PC-3 (cell line): ENCODE measurements around the gene LRP1B. TPM values are rescaled to one million over a fixed set of nuclear protein-coding genes. Genes with fewer than 3 reads are reported as not detected.

Source experiments
- ATAC-seq: fragments of 200-7000 bp; cut with Tn5 transposase; 2 replicates; pipeline ENCODE4 v1.9.1; 2020; ENCODE audit warnings: mild to moderate bottlenecking, moderate library complexity
- BruUV-seq: library from RNA; stranded (reverse); fragments of 400-500 nt; replicated peaks from 2 replicates; lab custom pipeline; 2021; lab: Mats Ljungman, UMichigan
- CTCF ChIA-PET: fragments of 300-600 bp; sonication (Branson Sonifier 250); formaldehyde crosslinking; loops from one replicate; lab custom pipeline; 2022; ENCODE audit warnings: antibody characterized with exemption; lab: Charles Lee
- POLR2A ChIA-PET: fragments of 300-600 bp; sonication (Branson Sonifier 250); formaldehyde crosslinking; loops from one replicate; lab custom pipeline; 2022; ENCODE audit warnings: antibody characterized with exemption; ENCODE audit not compliant: unreplicated experiment; lab: Charles Lee
- DNase-seq: peaks from one replicate; pipeline ENCODE4 v3.0.0-alpha.2; 2015
- H2AFZ ChIP-seq: fragments of 300-600 bp; sonication (generic); 2 replicates; pipeline ENCODE4 v1.6.0; 2016; ENCODE audit warnings: antibody characterized with exemption, low read length
- H3F3A ChIP-seq: fragments of 300-600 bp; sonication (generic); one replicate; pipeline ENCODE4 v1.6.0; 2017; ENCODE audit warnings: antibody characterized with exemption, low read length, control low read depth, mild to moderate bottlenecking; ENCODE audit not compliant: unreplicated experiment
- H3K27ac ChIP-seq: fragments of 300-600 bp; sonication (generic); 2 replicates; pipeline ENCODE4 v1.5.1; 2016; ENCODE audit warnings: mild to moderate bottlenecking, low read length
- H3K27me3 ChIP-seq: fragments of 300-600 bp; sonication (generic); 2 replicates; pipeline ENCODE4 v1.6.1; 2016; ENCODE audit warnings: low read length, mixed read lengths
- H3K36me3 ChIP-seq: fragments of 300-600 bp; sonication (generic); 2 replicates; pipeline ENCODE4 v1.6.1; 2016; ENCODE audit warnings: low read depth, mixed run types, low read length, mixed read lengths
- H3K4me1 ChIP-seq: fragments of 300-600 bp; sonication (generic); 2 replicates; pipeline ENCODE4 v1.5.1; 2016; ENCODE audit warnings: low read length; ENCODE audit not compliant: insufficient read depth
- H3K4me2 ChIP-seq: fragments of 300-600 bp; sonication (generic); 2 replicates; pipeline ENCODE4 v1.6.0; 2016; ENCODE audit warnings: low read length
- H3K4me3 ChIP-seq: fragments of 300-600 bp; sonication (generic); 2 replicates; pipeline ENCODE4 v1.5.1; 2016; ENCODE audit warnings: mild to moderate bottlenecking, low read length, mixed read lengths
- H3K79me2 ChIP-seq: fragments of 300-600 bp; sonication (generic); 2 replicates; pipeline ENCODE4 v1.6.1; 2017; ENCODE audit warnings: low read length, mixed read lengths
- H3K9ac ChIP-seq: fragments of 300-600 bp; sonication (generic); 2 replicates; pipeline ENCODE4 v1.6.0; 2016; ENCODE audit warnings: mild to moderate bottlenecking, low read length
- H3K9me2 ChIP-seq: fragments of 300-600 bp; sonication (generic); replicated peaks from 2 replicates; pipeline ENCODE4 v1.6.1; 2016; ENCODE audit warnings: mixed run types, low read length, mixed read lengths
- H3K9me3 ChIP-seq: fragments of 300-600 bp; sonication (generic); 2 replicates; pipeline ENCODE4 v1.6.1; 2016; ENCODE audit warnings: low read length, mixed read lengths
- H4K20me1 ChIP-seq: fragments of 300-600 bp; sonication (generic); 2 replicates; pipeline ENCODE4 v1.6.1; 2016; ENCODE audit warnings: low read length, mixed read lengths
- CTCF ChIP-seq: fragments of 300-600 bp; sonication (generic); conservative IDR thresholded peaks from 2 replicates; pipeline ENCODE4 v1.5.1; 2017; ENCODE audit warnings: antibody characterized with exemption, low read depth, mild to moderate bottlenecking, low read length
- EZH2 ChIP-seq: fragments of 300-600 bp; sonication (generic); IDR thresholded peaks from one replicate; pipeline ENCODE4 v1.6.1; 2017; ENCODE audit warnings: antibody characterized with exemption, mild to moderate bottlenecking, low read length; ENCODE audit not compliant: unreplicated experiment
- EZH2phosphoT487 ChIP-seq: fragments of 300-600 bp; sonication (generic); IDR thresholded peaks from 2 replicates; pipeline ENCODE4 v1.6.1; 2018; ENCODE audit warnings: mild to moderate bottlenecking, antibody characterized with exemption, low read length, borderline replicate concordance
- intact Hi-C: fragments of 100-400 bp; cut with micrococcal nuclease; formaldehyde crosslinking; loops from 2 replicates; pipeline ENCODE4 v1.9.0; 2023
- total RNA-seq: library from RNA; depleted of rRNA; stranded (reverse); fragments of >200 nt; gene quantifications from 2 replicates; pipeline ENCODE4 v1.2.3, GENCODE V29; 2014

The LRP1B gene
- total RNA-seq, 1 experiment from 2014 or later, result 0.04 TPM

- intact Hi-C loops, result loop anchor here (5.0 kb wide), 2 partner anchors 48 to 118 kb away; no protein-coding TSS in a partner anchor
- H3K36me3 ChIP-seq, result no peaks in the 10 kb centered on the region
- peak; percentile 92 for ATAC-seq
- H3K79me2 ChIP-seq, result no peaks in the 10 kb centered on the region
- POLR2A ChIA-PET, result interaction anchor here (0.7 kb wide), 1 partner anchor 28 kb away, joined by 3 read pairs; no protein-coding TSS in a partner anchor
- DNase-seq, result peak; percentile 43
- no peaks in the 10 kb centered on the region for H4K20me1 ChIP-seq
- CTCF ChIA-PET, result no interaction called here
- no peaks in the 10 kb centered on the region for H3K27me3 ChIP-seq
- no TSS peak for BruUV-seq
- 0 out of 2 replicates have a peak, but pooled peaks cover 4% of the 10 kb centered on the region for H3K4me1 ChIP-seq
- no peak overlapping the region for H3K4me2 ChIP-seq
- no peak overlapping the region for H3K9ac ChIP-seq
- H3K27ac ChIP-seq, result no peak overlapping the region
- H3K9me2 ChIP-seq, result no peaks in the 10 kb centered on the region
- H3K9me3 ChIP-seq, result no peaks in the 10 kb centered on the region
- TF ChIP-seq EZH2phosphoT487 (no peak), CTCF (no peak), EZH2 (no peak)
- no peak overlapping the region for H3K4me3 ChIP-seq
- no peaks in the 10 kb centered on the region for H3F3A ChIP-seq
- H2AFZ ChIP-seq, result no peak overlapping the region
Observed at GRCh38 chr2:141994066-141994465, 136.8 kb downstream of the LRP1B start.

- no peaks in the 10 kb centered on the region for H3K9me2 ChIP-seq
- intact Hi-C loops, result loop anchor here (5.0 kb wide), 2 partner anchors 50 to 120 kb away; no protein-coding TSS in a partner anchor
- H3K27me3 ChIP-seq, result no peaks in the 10 kb centered on the region
- H3K4me3 ChIP-seq, result no peak overlapping the region
- ATAC-seq (no peak), DNase-seq (no peak)
- H3K9me3 ChIP-seq, result no peaks in the 10 kb centered on the region
- no peaks in the 10 kb centered on the region for H4K20me1 ChIP-seq
- BruUV-seq, result no TSS peak
- H3K9ac ChIP-seq, result no peak overlapping the region
- ChIA-PET CTCF (no interaction called here), POLR2A (no interaction called here)
- no peaks in the 10 kb centered on the region for H3K79me2 ChIP-seq
- TF ChIP-seq CTCF, result no peak
- no peak for TF ChIP-seq EZH2phosphoT487
- TF ChIP-seq EZH2, result no peak
- no peaks in the 10 kb centered on the region for H3F3A ChIP-seq
- 0 out of 2 replicates have a peak, but pooled peaks cover 4% of the 10 kb centered on the region for H3K4me1 ChIP-seq
- no peak overlapping the region for H2AFZ ChIP-seq
- no peak overlapping the region for H3K27ac ChIP-seq
- no peak overlapping the region for H3K4me2 ChIP-seq
- no peaks in the 10 kb centered on the region for H3K36me3 ChIP-seq
Observed at GRCh38 chr2:141992695-141993094, 138.1 kb downstream of the LRP1B start.

GRCh38 chr2:141968433-141968832 lies 162.4 kb downstream of the LRP1B start:
- H3K27ac ChIP-seq, result no peak overlapping the region
- H2AFZ ChIP-seq, result no peak overlapping the region
- no peak overlapping the region for H3K4me3 ChIP-seq
- TF ChIP-seq CTCF (no peak), EZH2phosphoT487 (no peak)
- H3K9ac ChIP-seq, result no peak overlapping the region
- ATAC-seq (peak; percentile 84), DNase-seq (peak; percentile 43)
- H3K36me3 ChIP-seq, result no peaks in the 10 kb centered on the region
- intact Hi-C loops, result no loop called here
- ChIA-PET POLR2A (no interaction called here), CTCF (no interaction called here)
- no peaks in the 10 kb centered on the region for H3K9me3 ChIP-seq
- H3F3A ChIP-seq, result no peaks in the 10 kb centered on the region
- no peaks in the 10 kb centered on the region for H3K79me2 ChIP-seq
- H3K4me2 ChIP-seq, result peak overlapping the region; percentile 14; the same call in 1 of the 2 replicates
- BruUV-seq, result no TSS peak
- no peaks in the 10 kb centered on the region for H3K27me3 ChIP-seq
- H4K20me1 ChIP-seq, result no peaks in the 10 kb centered on the region
- no peaks in the 10 kb centered on the region for H3K9me2 ChIP-seq
- H3K4me1 ChIP-seq, result peaks cover 5% of the 10 kb centered on the region; the same call in 1 of the 2 replicates
